GM12878 (cell line): ENCODE data around the gene IL6R.

ENCODE experiments used
- BMI1 ChIP-seq: fragments of 450-650 bp; IDR thresholded peaks from 2 replicates; pipeline ENCODE4 v1.6.1; 2016; ENCODE audit warnings: mild to moderate bottlenecking, moderate library complexity, borderline replicate concordance
- CREB1 ChIP-seq: IDR thresholded peaks from 2 replicates; pipeline ENCODE4 v1.6.1; 2012; ENCODE audit warnings: low read depth, mild to moderate bottlenecking, inconsistent platforms
- EZH2 ChIP-seq: IDR thresholded peaks from 2 replicates; pipeline ENCODE4 v1.6.1; 2012; ENCODE audit warnings: low read depth, mild to moderate bottlenecking, control low read depth, inconsistent platforms, low read length, borderline replicate concordance; ENCODE audit not compliant: control insufficient read depth
- KAT2A ChIP-seq: conservative IDR thresholded peaks from 2 replicates; pipeline ENCODE4 v1.6.1; 2011; ENCODE audit warnings: low read depth, low read length; ENCODE audit not compliant: control insufficient read depth
- POLR2A ChIP-seq: IDR thresholded peaks from 2 replicates; pipeline ENCODE4 v1.6.1; 2011; ENCODE audit warnings: low read depth, mild to moderate bottlenecking, low read length
- RCOR1 ChIP-seq: conservative IDR thresholded peaks from 2 replicates; pipeline ENCODE4 v1.6.1; 2012; ENCODE audit warnings: low read depth, low read length, improper control_type of control experiment
- SIN3A ChIP-seq: IDR thresholded peaks from 2 replicates; pipeline ENCODE4 v1.6.1; 2012; ENCODE audit warnings: low read depth, low read length, improper control_type of control experiment
- SPI1 ChIP-seq: IDR thresholded peaks from 2 replicates; pipeline ENCODE4 v1.6.1; 2011; ENCODE audit warnings: low read depth, mild to moderate bottlenecking, low read length, moderate library complexity, borderline replicate concordance; ENCODE audit not compliant: insufficient read depth
- SRF ChIP-seq, 2 experiments: IDR thresholded peaks; 2 replicates each; pipeline ENCODE4 v1.6.1; 2011; ENCODE audit warnings: low read depth in 2 of 2, low read length in 2 of 2, mild to moderate bottlenecking in 1 of 2, moderate library complexity in 1 of 2
- ZNF274 ChIP-seq: IDR thresholded peaks from one replicate; pipeline ENCODE4 v1.8.0; 2011; ENCODE audit not compliant: insufficient read length, insufficient read depth
- TF ChIP-seq, protein P1 (sequence below), 3 experiments: IDR thresholded peaks in 2 of 3; conservative IDR thresholded peaks in 1 of 3; 2 replicates each; pipeline ENCODE4 v1.5.1; 2011; ENCODE audit warnings: low read depth in 3 of 3, low read length in 3 of 3, mild to moderate bottlenecking in 3 of 3, control low read depth in 2 of 3, moderate library complexity in 2 of 3, inconsistent platforms in 1 of 3, mixed read lengths in 1 of 3; ENCODE audit not compliant: control insufficient read depth in 2 of 3, insufficient read depth in 1 of 3; ENCODE audit errors: extremely low read depth in 1 of 3
- TF ChIP-seq, protein P2 (sequence below): IDR thresholded peaks from 2 replicates; pipeline ENCODE4 v1.6.1; 2012; ENCODE audit warnings: low read depth, low read length, improper control_type of control experiment
- TF ChIP-seq, protein P3 (sequence below): fragments of 450-650 bp; IDR thresholded peaks from 2 replicates; pipeline ENCODE4 v1.6.1; 2017; ENCODE audit warnings: antibody characterized with exemption, mild to moderate bottlenecking, moderate library complexity

DNA sequence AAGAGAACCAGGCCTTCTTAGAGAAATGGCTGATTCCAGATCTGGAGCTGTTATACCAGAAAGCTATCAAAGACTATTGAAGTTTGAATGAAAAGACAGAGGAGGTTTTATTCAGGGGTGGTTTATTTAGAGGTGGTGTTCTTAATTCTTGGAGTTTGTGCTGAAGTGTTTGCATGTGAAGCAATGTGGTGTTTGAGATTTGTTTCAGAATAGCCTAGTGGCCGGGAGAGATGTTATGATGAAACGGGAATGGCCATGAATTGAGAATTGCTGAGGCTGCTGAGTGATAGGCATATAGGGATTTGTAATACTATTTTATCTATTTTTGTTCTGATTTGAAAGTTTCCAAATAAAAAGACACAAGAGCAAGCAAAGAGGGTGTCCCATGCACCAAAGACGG lies 107.6 kb downstream of the IL6R start:
- no peak for TF ChIP-seq SIN3A
- TF ChIP-seq, protein P1, sequence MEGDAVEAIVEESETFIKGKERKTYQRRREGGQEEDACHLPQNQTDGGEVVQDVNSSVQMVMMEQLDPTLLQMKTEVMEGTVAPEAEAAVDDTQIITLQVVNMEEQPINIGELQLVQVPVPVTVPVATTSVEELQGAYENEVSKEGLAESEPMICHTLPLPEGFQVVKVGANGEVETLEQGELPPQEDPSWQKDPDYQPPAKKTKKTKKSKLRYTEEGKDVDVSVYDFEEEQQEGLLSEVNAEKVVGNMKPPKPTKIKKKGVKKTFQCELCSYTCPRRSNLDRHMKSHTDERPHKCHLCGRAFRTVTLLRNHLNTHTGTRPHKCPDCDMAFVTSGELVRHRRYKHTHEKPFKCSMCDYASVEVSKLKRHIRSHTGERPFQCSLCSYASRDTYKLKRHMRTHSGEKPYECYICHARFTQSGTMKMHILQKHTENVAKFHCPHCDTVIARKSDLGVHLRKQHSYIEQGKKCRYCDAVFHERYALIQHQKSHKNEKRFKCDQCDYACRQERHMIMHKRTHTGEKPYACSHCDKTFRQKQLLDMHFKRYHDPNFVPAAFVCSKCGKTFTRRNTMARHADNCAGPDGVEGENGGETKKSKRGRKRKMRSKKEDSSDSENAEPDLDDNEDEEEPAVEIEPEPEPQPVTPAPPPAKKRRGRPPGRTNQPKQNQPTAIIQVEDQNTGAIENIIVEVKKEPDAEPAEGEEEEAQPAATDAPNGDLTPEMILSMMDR (IDR thresholded peaks at IDR 0.05 in 2 of 3, conservative IDR thresholded peaks at IDR 0.05 in 1 of 3; ENCODE audit: control insufficient read depth in 2 of 3, extremely low read depth in 1 of 3, insufficient read depth in 1 of 3, low read depth in 3 of 3, low read length in 3 of 3) = no peak
- no peak for TF ChIP-seq KAT2A
- TF ChIP-seq ZNF274 = no peak
- no peak for TF ChIP-seq SPI1
- TF ChIP-seq, protein P2, sequence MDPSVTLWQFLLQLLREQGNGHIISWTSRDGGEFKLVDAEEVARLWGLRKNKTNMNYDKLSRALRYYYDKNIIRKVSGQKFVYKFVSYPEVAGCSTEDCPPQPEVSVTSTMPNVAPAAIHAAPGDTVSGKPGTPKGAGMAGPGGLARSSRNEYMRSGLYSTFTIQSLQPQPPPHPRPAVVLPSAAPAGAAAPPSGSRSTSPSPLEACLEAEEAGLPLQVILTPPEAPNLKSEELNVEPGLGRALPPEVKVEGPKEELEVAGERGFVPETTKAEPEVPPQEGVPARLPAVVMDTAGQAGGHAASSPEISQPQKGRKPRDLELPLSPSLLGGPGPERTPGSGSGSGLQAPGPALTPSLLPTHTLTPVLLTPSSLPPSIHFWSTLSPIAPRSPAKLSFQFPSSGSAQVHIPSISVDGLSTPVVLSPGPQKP = no peak
- TF ChIP-seq RCOR1 = no peak
- no peak for TF ChIP-seq EZH2
- TF ChIP-seq CREB1 = no peak
- no peak for TF ChIP-seq POLR2A
- TF ChIP-seq, protein P3, sequence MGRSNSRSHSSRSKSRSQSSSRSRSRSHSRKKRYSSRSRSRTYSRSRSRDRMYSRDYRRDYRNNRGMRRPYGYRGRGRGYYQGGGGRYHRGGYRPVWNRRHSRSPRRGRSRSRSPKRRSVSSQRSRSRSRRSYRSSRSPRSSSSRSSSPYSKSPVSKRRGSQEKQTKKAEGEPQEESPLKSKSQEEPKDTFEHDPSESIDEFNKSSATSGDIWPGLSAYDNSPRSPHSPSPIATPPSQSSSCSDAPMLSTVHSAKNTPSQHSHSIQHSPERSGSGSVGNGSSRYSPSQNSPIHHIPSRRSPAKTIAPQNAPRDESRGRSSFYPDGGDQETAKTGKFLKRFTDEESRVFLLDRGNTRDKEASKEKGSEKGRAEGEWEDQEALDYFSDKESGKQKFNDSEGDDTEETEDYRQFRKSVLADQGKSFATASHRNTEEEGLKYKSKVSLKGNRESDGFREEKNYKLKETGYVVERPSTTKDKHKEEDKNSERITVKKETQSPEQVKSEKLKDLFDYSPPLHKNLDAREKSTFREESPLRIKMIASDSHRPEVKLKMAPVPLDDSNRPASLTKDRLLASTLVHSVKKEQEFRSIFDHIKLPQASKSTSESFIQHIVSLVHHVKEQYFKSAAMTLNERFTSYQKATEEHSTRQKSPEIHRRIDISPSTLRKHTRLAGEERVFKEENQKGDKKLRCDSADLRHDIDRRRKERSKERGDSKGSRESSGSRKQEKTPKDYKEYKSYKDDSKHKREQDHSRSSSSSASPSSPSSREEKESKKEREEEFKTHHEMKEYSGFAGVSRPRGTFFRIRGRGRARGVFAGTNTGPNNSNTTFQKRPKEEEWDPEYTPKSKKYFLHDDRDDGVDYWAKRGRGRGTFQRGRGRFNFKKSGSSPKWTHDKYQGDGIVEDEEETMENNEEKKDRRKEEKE = no peak
- TF ChIP-seq BMI1 = no peak
- no peak for TF ChIP-seq SRF (IDR thresholded peaks at IDR 0.05; ENCODE audit: low read depth in 2 of 2, low read length in 2 of 2)
